Activated T-cell treated with anti-CD3 and anti-CD28 coated beads, Interleukin-2, amount 50 U/mL, for 1 hour (primary cell): Measurements from ENCODE around the gene TRAK2.
"Not testable (repeated sequence)": the region's sequence is repeated elsewhere in the genome, so short reads cannot be mapped to it uniquely, and the experiment has no call there.

Source experiments
- DNase-seq: peaks from one replicate; pipeline ENCODE4 v3.0.0-alpha.2; 2020

The TRAK2 gene

DNA sequence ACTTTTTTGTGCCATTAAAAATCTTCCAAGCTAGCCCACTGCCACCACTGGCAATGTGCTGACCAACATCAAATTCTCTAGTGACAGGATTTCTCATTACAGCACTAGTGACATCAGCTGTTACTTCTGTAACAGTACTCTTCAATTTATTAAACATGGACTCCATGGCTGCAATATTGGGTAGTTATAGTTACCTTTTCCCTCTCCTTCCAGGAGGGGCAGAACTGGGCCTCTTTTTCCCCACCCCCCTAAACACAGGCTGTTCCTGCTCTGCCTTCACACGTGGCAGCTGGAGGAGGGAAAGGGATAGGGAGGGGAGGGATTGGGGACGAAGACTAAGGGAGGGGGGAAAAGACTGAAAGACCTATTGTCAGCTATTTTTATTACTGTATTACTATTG, 38.1 kb downstream of the TRAK2 start:
- no peak for DNase-seq

DNA sequence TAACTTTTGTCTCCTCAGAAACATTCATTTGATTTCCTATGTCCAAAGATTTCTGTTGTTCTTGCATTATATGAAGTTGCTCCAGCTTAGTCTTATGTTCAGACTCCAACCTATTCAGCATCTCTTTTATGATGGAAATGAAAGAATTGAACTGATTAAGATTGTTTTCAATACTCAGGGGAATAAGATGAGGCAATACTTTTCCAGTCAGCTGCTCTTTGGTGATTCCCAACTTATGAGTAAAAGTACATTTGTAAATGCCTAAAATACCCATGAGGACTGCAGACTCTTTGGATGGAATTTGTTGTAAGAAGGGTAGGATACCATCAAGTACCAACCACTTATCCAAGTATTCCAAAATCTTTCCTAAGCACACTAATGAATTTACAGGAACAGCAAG, 39.8 kb downstream of the TRAK2 start:
- no peak for DNase-seq

GRCh38 chr2:201408931-201409330, 42.3 kb downstream of the TRAK2 start:
- no peak for DNase-seq

DNA sequence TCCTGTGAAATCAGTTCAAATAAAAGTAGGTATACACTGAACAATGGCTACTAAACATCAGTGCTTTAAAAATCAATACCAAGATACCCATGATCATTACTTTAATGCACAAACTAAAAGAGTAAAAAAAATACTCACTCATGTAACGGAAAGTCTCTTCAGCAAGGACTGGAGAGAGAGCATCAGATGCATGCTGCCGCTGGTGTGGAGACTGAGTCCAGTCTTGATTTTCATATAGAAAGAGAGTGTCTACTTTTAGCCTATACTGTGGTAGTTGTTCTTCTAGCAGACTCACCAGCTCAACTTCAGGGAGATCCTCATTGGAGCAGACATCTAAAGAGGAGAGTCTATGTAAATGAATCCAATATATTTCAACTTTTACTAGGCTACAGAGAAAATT, 44.0 kb downstream of the TRAK2 start:
- DNase-seq: no peak

GRCh38 chr2:201406077-201406662, 45.1 kb downstream of the TRAK2 start:
- no peak for DNase-seq

- no peak for DNase-seq
These were observed 46.5 kb downstream of the TRAK2 start for GRCh38 chr2:201404699-201405280.

- no peak for DNase-seq
These were observed 47.4 kb downstream of the TRAK2 start for GRCh38 chr2:201403880-201404279.

DNA sequence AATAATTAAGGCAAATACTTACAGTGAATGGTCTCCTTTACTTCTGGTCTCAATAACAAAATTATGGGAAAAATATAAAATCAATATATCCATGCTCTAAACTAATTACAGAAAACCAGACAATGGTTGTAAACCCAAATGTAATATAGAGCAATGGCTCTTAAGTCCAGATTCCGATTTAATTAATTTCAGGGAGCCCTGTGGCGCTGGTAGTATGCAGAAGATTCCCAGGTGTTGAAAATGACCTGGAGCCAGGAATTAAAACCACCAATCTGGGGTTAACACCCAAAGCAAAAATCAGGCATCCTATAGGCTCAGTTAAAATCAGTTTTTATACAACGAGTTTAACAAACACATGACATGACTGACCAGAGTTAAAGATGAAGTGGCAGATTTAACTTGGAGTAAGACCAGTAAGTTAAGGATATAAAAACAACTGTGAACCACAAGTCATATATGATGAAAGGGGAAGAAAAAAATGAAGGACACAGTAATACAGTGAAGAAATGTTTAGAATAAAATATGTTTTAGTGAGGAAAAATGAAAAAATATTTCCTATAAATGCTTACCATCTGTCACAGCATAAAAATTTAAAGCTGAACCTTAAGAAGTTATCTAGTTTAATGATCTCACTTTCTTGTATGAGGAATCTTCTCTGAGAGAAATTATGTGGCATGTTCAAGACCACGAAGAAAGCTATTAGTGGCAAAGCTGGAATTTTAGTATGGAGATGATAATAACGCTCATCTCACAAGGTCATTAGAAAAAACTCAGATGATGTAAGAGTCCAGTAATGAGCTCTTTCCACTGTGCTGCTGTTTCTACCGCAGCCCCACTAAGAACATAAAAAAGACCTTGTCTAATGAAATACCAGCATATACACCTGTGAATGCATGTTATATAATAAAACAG, 48.4 kb downstream of the TRAK2 start:
- DNase-seq: no peak

DNA sequence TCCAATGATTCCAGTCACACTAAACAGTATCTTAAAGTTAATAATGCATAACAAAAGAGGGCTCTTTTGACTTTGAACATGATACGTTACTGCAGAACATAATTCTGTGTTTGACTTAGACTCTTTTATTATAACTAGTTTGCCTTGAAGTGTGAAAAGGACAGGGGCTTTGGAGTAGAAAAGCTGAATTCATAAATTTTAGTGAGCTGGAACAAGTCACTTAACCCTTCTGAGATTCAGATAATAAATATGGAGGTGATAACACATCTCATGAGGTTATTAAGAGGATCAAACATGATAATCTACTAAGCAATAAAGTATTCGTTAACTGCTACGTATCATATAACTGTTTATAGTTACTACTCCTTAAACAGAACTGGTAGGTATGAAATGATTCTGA, 49.4 kb downstream of the TRAK2 start:
- no peak for DNase-seq

GRCh38 chr2:201396595-201396994, 54.7 kb downstream of the TRAK2 start:
- no peak for DNase-seq

DNA sequence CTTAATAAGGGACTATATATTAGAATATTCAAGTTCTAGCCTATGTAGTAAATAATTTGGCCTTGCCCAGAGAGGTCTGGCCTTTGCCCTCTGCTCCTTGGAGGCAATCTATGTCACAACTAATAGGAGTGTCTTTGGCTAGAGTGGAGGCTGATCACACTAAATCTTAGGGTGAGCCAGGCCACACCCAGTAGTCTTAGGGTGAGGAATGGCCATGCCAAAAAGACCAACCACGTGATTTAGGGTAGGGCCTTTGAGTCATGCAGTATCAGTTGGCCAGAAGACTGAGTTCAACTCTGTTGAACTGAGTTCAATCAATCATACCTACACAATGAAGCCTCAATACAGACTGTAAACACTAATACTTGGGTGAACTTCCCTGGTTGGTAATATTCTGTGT, 68.1 kb downstream of the TRAK2 start:
- no peak for DNase-seq

GRCh38 chr2:201378496-201379397, 72.5 kb downstream of the TRAK2 start:
- DNase-seq: no peak

GRCh38 chr2:201377218-201377617, 74.0 kb downstream of the TRAK2 start:
- DNase-seq: no peak

DNA sequence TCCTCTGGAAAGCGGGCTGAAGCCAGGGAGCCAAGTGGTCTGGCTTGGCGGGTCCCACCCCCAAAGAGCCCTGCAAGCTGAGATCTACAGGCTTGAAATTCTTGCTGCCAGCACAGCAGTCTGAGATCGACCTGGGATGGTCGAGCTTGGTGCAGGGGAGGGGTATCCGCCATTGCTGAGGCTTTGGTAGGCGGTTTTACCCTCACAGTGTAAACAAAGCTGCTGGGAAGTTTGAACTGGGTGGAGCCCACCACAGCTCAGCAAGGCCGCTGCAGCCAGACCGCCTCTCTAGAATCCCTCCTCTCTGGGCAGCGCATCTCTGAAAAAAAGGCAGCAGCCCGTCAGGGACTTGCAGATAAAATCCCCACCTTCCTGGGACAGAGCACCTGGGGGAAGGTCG, 81.5 kb downstream of the TRAK2 start:
- no peak for DNase-seq

- not testable (repeated sequence) for DNase-seq
These were observed 81.9 kb downstream of the TRAK2 start for GRCh38 chr2:201369318-201369717.

DNA sequence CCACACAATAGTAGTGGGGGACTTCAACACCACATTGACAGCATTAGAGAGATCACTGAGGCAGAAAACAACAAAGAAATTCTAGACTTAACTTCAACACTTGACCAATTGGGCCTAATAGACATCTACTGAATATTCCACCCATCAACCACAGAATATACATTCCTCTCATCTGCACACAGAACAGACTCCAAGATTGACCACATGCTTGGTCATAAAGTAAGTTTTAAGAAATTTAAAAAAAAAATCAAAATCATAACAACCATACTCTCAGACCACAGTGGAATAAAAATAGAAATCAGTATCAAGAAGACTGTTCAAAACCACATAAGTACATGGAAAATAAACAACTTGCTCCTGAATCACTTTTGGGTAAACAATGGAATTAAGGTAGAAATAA, 85.1 kb downstream of the TRAK2 start:
- no peak for DNase-seq

DNA sequence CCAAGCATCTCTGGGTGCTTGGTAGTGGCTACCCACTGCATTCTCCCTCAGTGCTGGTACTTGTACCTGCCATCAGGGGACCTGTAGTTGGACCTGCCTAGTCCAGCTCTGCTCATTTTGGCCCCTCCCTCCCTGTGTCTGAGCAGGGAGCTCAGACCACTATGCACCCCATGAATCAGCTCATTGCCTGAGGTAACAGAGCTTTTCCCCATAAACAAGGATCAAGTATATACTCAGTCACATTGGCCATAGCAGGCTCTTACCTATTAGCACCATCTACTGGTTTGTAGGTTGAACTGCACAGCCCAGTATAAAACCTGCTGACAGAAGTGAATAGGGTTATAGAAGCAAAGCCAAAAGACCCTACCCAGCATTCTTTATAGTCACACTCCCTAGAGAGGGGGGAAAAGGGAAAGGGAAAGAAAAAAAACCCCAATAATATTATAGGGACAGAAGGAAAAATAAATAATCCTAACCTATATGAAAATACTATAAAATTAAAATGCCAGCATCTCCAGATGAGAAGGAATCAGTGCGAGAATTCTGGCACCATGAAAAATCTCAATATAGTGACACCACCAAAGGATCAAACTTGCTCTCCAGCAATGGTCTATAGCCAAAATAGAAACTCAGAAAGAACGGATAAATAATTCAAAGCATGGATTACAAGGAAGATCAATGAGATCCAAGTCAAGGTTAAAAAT, 87.2 kb downstream of the TRAK2 start:
- DNase-seq: peak; percentile 42

DNA sequence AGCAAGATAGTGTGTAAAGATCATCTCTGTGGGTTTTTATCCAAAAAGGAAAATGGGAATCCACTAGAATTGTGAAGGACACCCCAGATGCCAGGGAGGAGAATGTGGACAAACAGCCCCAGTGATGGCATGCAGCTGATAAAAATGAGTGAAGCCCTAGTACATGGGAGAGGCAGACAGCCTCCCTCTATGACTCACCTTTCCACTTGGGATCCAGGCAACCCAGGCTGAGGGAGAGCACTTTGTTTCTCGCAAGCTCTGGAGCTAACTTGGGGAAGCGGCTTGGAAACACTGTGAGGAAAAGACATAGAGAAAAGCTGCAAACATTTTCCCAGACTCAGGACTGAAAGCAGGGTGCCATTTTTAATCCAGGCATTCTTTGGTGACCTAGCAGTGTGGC, 88.9 kb downstream of the TRAK2 start:
- no peak for DNase-seq

- DNase-seq: no peak
These were observed 90.1 kb downstream of the TRAK2 start for GRCh38 chr2:201361078-201361733.

DNA sequence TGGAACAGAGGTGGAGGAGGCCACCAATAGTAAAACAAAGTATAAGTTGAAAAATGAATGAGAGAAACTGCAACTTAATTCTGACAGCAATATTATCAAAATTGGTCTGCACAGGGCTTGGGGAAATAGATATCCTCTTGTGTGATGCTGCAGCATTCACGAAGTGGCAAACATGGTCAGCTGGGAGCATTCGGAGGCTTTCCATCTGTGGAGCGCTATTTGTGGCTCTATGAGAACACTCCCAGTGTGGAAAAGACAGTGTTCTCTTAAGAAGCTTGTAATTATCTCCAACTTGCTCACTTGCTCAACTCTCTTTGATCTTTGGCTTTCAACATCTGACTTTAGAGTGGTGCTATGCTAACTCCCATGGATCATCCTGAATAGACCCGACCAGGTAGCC, 91.0 kb downstream of the TRAK2 start:
- DNase-seq: no peak

DNA sequence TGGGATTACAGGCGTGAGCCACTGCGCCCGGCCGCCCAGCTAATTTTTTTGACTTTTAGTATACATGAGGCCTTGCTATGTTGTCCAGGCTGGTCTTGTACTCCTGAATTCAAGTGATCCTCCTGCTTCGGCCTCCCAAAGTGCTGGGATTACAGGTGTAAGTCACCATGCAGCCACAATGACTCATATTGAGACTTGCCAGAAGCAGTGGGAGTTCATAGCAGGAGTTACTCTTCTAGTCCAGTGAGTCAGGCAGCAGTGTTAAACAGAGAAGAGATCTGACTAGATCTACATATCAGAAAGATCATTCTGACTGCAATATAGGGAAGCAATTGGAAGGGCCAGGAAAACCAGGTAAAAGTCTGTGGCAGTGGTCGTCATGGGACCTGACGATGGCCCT, 92.6 kb downstream of the TRAK2 start:
- no peak for DNase-seq

DNA sequence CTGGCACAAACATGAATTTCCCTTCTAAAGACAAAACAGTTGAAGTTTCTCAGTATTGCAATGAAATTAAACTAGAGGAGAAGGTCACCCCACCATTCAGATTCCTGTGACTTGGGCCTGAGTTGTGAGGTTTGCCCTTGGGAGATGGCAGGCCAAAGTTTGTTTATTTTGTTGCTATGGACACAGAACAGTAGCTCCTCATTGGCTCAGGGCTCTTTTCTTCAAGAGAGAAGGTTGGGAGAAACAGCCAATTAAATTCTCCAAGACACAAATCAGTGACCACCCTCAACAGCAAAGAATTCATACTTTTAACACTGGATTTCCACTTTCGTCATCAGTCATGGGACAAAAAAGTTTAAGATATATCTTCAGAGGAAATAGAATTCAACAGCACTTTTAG, 94.0 kb downstream of the TRAK2 start, which contains the start of gene FLACC1:
TSS of gene FLACC1 (minus strand) at position 125 of the 400 bp plus-strand sequence. CDS start 5,941 bp downstream, outside the sequence.
- DNase-seq: no peak
